Thyroid gland (tissue), 4 donors: ENCODE measurements around the gene LCE3C.

Experiments used
- POLR2A ChIP-seq, 2 donors: fragments of 450-650 bp; IDR thresholded peaks; one replicate each; pipeline ENCODE4 v1.6.1; 2017; ENCODE audit warnings: antibody characterized with exemption in 2 of 2, mild to moderate bottlenecking in 2 of 2, moderate library complexity in 1 of 2
- TF ChIP-seq, protein P1 (sequence below), 6 experiments: fragments of 200-600 bp in 3 of 6; fragments of 450-650 bp in 3 of 6; sonication (generic) in 3 of 6; IDR thresholded peaks; one replicate each; pipeline ENCODE4 v1.5.1; 2016 to 2019; ENCODE audit warnings: antibody characterized with exemption in 6 of 6, mild to moderate bottlenecking in 2 of 6, inconsistent platforms in 1 of 6, moderate library complexity in 1 of 6

DNA sequence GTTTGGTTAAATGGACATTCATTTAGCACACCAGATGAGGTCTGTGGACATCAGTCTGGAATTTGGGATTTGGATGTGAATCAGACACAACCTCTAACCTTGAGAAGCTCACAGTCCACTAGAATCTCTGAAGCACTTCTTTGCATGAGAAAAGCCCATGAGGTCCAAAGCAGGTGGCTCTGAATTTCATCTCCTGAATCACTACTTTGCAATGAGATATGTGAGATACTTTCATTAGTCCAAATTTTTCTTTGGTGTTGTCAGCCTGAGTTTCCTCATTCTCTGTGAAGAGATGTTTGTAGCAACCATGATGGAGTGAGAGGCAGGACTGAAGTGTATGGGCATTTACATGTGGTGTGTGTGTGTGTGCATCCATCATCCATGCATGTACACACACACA is 46.6 kb downstream of the LCE3C start:
- TF ChIP-seq, protein P1, sequence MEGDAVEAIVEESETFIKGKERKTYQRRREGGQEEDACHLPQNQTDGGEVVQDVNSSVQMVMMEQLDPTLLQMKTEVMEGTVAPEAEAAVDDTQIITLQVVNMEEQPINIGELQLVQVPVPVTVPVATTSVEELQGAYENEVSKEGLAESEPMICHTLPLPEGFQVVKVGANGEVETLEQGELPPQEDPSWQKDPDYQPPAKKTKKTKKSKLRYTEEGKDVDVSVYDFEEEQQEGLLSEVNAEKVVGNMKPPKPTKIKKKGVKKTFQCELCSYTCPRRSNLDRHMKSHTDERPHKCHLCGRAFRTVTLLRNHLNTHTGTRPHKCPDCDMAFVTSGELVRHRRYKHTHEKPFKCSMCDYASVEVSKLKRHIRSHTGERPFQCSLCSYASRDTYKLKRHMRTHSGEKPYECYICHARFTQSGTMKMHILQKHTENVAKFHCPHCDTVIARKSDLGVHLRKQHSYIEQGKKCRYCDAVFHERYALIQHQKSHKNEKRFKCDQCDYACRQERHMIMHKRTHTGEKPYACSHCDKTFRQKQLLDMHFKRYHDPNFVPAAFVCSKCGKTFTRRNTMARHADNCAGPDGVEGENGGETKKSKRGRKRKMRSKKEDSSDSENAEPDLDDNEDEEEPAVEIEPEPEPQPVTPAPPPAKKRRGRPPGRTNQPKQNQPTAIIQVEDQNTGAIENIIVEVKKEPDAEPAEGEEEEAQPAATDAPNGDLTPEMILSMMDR (IDR thresholded peaks at IDR 0.05): no peak
- TF ChIP-seq POLR2A (IDR thresholded peaks at IDR 0.05): no peak
